ENCODE results near the gene NUDT16L1. TPM values are rescaled to one million over a fixed set of nuclear protein-coding genes. Genes with fewer than 3 reads are reported as not detected.

The NUDT16L1 gene
- total and polyA plus RNA-seq, 2 of the 13 experiments (the other 11 are each of a cell fraction or from before 2014, with no cell fraction given), result 28.0 to 40.5 TPM

- Histone ChIP-seq H3K4me1 (ENCODE audit: insufficient read depth, low read length) (peaks cover 83% of the 10 kb centered on the region), H3K36me3 (replicated peaks in 1 of 2; ENCODE audit: control insufficient read depth in 1 of 2, insufficient read depth in 2 of 2, low read length in 2 of 2) (peaks cover 14 to 27% of the 10 kb centered on the region in 2 experiments), H3K27ac (ENCODE audit: extremely low read length, insufficient read depth, low read length) (peak overlapping the region; percentile 97), H3K27me3 (ENCODE audit: control insufficient read depth in 1 of 2, insufficient read depth in 2 of 2, low read length in 2 of 2) (no peaks in the 10 kb centered on the region; a peak in 1 of 5 replicates), H4K20me1 (ENCODE audit: insufficient read depth, low read length) (no peaks in the 10 kb centered on the region), H3K9me3 (ENCODE audit: low read length) (no peaks in the 10 kb centered on the region), H3K4me2 (ENCODE audit: low read depth, low read length) (peak overlapping the region; percentile 92), H3K79me2 (ENCODE audit: insufficient read depth, low read length) (peaks cover 6% of the 10 kb centered on the region), H3K4me3 (replicated peaks in 1 of 3; ENCODE audit: insufficient read depth in 1 of 3, low read depth in 2 of 3, low read length in 3 of 3) (peak overlapping the region in 2 of 3 experiments; percentile 24 to 65; a peak in 4 of 6 replicates), H2AFZ (ENCODE audit: low read length) (no peak overlapping the region), H3K9ac (ENCODE audit: insufficient read depth, low read depth, low read length) (peak overlapping the region; percentile 77)
- ATAC-seq (peak; percentile 83), DNase-seq (ENCODE audit: low spot score) (peak; percentile 94), FAIRE-seq (peak; percentile 92)
- under 1% methylated on average over 9 of the region's 25 CpGs for WGBS (ENCODE audit: low lambda C conversion rate)
- BruUV-seq (replicated peaks), result TSS peak; percentile 94
- ChIA-PET CTCF (ENCODE audit: low intra/inter-chr PET ratio, low total read pairs) (no interaction called here), POLR2A (interaction anchor here (0.9 to 2.9 kb wide), 12 partner anchors 10 to 128 kb away, joined by 3 to 39 read pairs (median 5); partner anchors contain the start of genes CDIP1, MGRN1 and ZNF500)
- in situ Hi-C loops (cut with HindIII; ENCODE audit: extremely low pct_ligation_motif_present, low pct_unique_long_range_greater_than_20kb), result loop anchor here (5.0 kb wide), 1 partner anchor 47 kb away; no protein-coding TSS in a partner anchor
- intact Hi-C loops (cut with micrococcal nuclease; ENCODE audit: unreplicated experiment), result loop anchor here (2.0 kb wide), 1 partner anchor 39 kb away; the partner anchor contains the start of gene MGRN1
- TF ChIP-seq ZBTB37 (CRISPR knock-in tag; IDR thresholded peaks at IDR 0.05), result peak; percentile 95
- 0 out of 2 replicates have a peak, but pooled peaks have one; percentile 60 for TF ChIP-seq ZNF530 (CRISPR knock-in tag; IDR thresholded peaks at IDR 0.05; ENCODE audit: low read depth)
- TF ChIP-seq HMGXB3 (CRISPR knock-in tag; IDR thresholded peaks at IDR 0.05; ENCODE audit: borderline replicate concordance), result no peak
- TF ChIP-seq CHD2 (IDR thresholded peaks at IDR 0.05; ENCODE audit: low read depth, low read length), result 0 out of 2 replicates have a peak, but pooled peaks have one; percentile 37
- peak; percentile 66 for TF ChIP-seq RERE (CRISPR knock-in tag; IDR thresholded peaks at IDR 0.05; ENCODE audit: low read depth)
- TF ChIP-seq KLF16 (CRISPR knock-in tag; IDR thresholded peaks at IDR 0.05), result peak; percentile 43 to 80; a peak in 2 of 4 replicates
- TF ChIP-seq ZSCAN29 (CRISPR knock-in tag; conservative IDR thresholded peaks at IDR 0.05), result no peak
- TF ChIP-seq RELA (CRISPR knock-in tag; IDR thresholded peaks at IDR 0.05), result no peak
- TF ChIP-seq MEIS1 (CRISPR knock-in tag; IDR thresholded peaks at IDR 0.05; ENCODE audit: borderline replicate concordance), result peak; percentile 90
- peak; percentile 95 for TF ChIP-seq ZNF616 (CRISPR knock-in tag; IDR thresholded peaks at IDR 0.05; ENCODE audit: low read depth)
- peak; percentile 97 for TF ChIP-seq TGIF2 (CRISPR knock-in tag; IDR thresholded peaks at IDR 0.05)
These were observed 29.4 kb upstream of the NUDT16L1 start for GRCh38 chr16:4663777-4664465.

All from HepG2 (cell line).